ENCODE results near the gene ITPA. TPM values are rescaled to one million over a fixed set of nuclear protein-coding genes. Genes with fewer than 3 reads are reported as not detected.

ITPA gene
- total RNA-seq, 1 donor from 2014 or later, result 43.4 TPM

Other genes starting within 250 kb of the ITPA start
- gene GNRH2, start 165.9 kb upstream of the ITPA start, total RNA-seq, result not detected
- gene MRPS26, start 163.4 kb upstream of the ITPA start, total RNA-seq, result 32.0 TPM
- not detected for gene OXT, start 137.9 kb upstream of the ITPA start, total RNA-seq
- gene AVP, start 124.8 kb upstream of the ITPA start, total RNA-seq, result not detected
- 18.0 TPM for gene FASTKD5, start 49.6 kb upstream of the ITPA start, total RNA-seq
- 7.9 TPM for gene UBOX5, start 49.6 kb upstream of the ITPA start, total RNA-seq
- 21.5 TPM for gene LZTS3, start 35.9 kb upstream of the ITPA start, total RNA-seq
- 108 TPM for gene DDRGK1, start 4.8 kb upstream of the ITPA start, total RNA-seq
- 2.7 TPM for gene SLC4A11, start 29.7 kb downstream of the ITPA start, total RNA-seq
- gene DNAAF9, start 198.2 kb downstream of the ITPA start, total RNA-seq, result 24.8 TPM

Data from upper lobe of right lung (tissue), 1 donor.